Stomach (tissue), 9 donors: ENCODE measurements around the gene IQSEC3. TPM values are rescaled to one million over a fixed set of nuclear protein-coding genes. Genes with fewer than 3 reads are reported as not detected.

Experiments
- DNase-seq, 2 donors: peaks; one replicate each; pipeline versions ENCODE4 v3.0.0 to v3.0.0-alpha.2; 2013 to 2019
- H3K27ac ChIP-seq, 5 donors: fragments of 200-600 bp in 4 of 5; sonication (generic) in 4 of 5; one replicate each; pipeline ENCODE4 v1.5.1; 2013 to 2019; ENCODE audit warnings: mild to moderate bottlenecking in 1 of 5, moderate library complexity in 1 of 5
- H3K27me3 ChIP-seq, 3 donors: fragments of 200-600 bp; sonication (generic); one replicate each; pipeline ENCODE4 v1.5.1; 2017 to 2019; ENCODE audit warnings: mixed run types in 1 of 3
- H3K36me3 ChIP-seq, 4 donors: fragments of 200-600 bp; sonication (generic); 1 replicate in 3 of 4; 2 replicates in 1 of 4; pipeline ENCODE4 v1.5.1; 2016 to 2019
- H3K4me1 ChIP-seq, 4 donors: fragments of 200-600 bp; sonication (generic); one replicate each; pipeline ENCODE4 v1.5.1; 2016 to 2019
- H3K4me3 ChIP-seq, 4 donors: fragments of 200-600 bp; sonication (generic) in 3 of 4; one replicate each; pipeline ENCODE4 v1.5.1; 2016 to 2019; ENCODE audit warnings: mild to moderate bottlenecking in 1 of 4
- H3K9me3 ChIP-seq, 4 donors: fragments of 200-600 bp; sonication (generic); one replicate each; pipeline ENCODE4 v1.5.1; 2016 to 2019
- CTCF ChIP-seq, 7 experiments: fragments of 450-650 bp in 4 of 7; fragments of 200-600 bp in 3 of 7; sonication (generic) in 3 of 7; IDR thresholded peaks; one replicate each; pipeline ENCODE4 v1.5.1; 2016 to 2019; ENCODE audit warnings: antibody characterized with exemption in 7 of 7, control low read depth in 2 of 7, mild to moderate bottlenecking in 1 of 7
- EP300 ChIP-seq: sonication (generic); formaldehyde crosslinking; IDR thresholded peaks from one replicate; pipeline ENCODE4 v1.6.1; 2017; ENCODE audit warnings: antibody characterized with exemption
- POLR2A ChIP-seq, 4 donors: fragments of 450-650 bp; IDR thresholded peaks; one replicate each; pipeline ENCODE4 v1.6.1; 2016; ENCODE audit warnings: antibody characterized with exemption in 4 of 4, control low read depth in 2 of 4, mild to moderate bottlenecking in 1 of 4, moderate library complexity in 1 of 4
- POLR2AphosphoS5 ChIP-seq, 3 donors: sonication (generic); formaldehyde crosslinking; IDR thresholded peaks; one replicate each; pipeline ENCODE4 v1.6.1; 2016; ENCODE audit warnings: antibody characterized with exemption in 3 of 3
- WGBS, 5 donors: extraction: QIAGEN DNeasy Blood & Tissue Kit in 3 of 5; methylation state at CpG; one replicate each; pipeline versions ENCODE4 v1.1.5 to v1.1.7; 2013 to 2018; 5-methylcytosine and 5-hydroxymethylcytosine counted together
- intact Hi-C: fragments of 100-400 bp; cut with DNase I; formaldehyde crosslinking; loops from one replicate; pipeline ENCODE4 v1.15.1; 2023; ENCODE audit warnings: low total_unique reads
- polyA plus RNA-seq, 3 donors: library from polyadenylated mRNA; stranded (reverse); fragments of 200-250 nt; gene quantifications; one replicate each; pipeline ENCODE4 v1.2.3, GENCODE V29; 2013
- total RNA-seq, 5 donors: library from RNA; depleted of rRNA; stranded (reverse); fragments of >200 nt; gene quantifications; one replicate each; pipeline versions ENCODE4 v1.1.0 to v1.2.3, GENCODE V29; 2014 to 2016
- donor health status: healthy with polysubstance abuse.
- donor health status: Bipolar disorder and iron deficiency.
- donor health status: healthy.

Gene IQSEC3
- total and polyA plus RNA-seq, 8 donors: 0.08 to 1.7 (median 0.87) TPM; not detected in 2

GRCh38 chr12:205026-205425 is 138.5 kb downstream of the IQSEC3 start:
- intact Hi-C loops: no loop called here
- H3K4me1 ChIP-seq: peaks cover 10 to 13% (median 12%) of the 10 kb centered on the region in 4 donors
- H3K27ac ChIP-seq: no peak overlapping the region
- no peaks in the 10 kb centered on the region for H3K9me3 ChIP-seq
- no peak overlapping the region for H3K4me3 ChIP-seq
- no peak for TF ChIP-seq EP300
- TF ChIP-seq POLR2A (IDR thresholded peaks at IDR 0.05): no peak
- no peak for TF ChIP-seq CTCF (IDR thresholded peaks at IDR 0.05)
- no peak for TF ChIP-seq POLR2AphosphoS5 (IDR thresholded peaks at IDR 0.05)
- no peak for DNase-seq
- WGBS, 5 donors: 67 to 83% (median 78%) methylated on average over 4 of the region's 4 CpGs
- H3K27me3 ChIP-seq: peaks cover 4 to 94% (median 30%) of the 10 kb centered on the region in 3 donors
- no peaks in the 10 kb centered on the region for H3K36me3 ChIP-seq

DNA sequence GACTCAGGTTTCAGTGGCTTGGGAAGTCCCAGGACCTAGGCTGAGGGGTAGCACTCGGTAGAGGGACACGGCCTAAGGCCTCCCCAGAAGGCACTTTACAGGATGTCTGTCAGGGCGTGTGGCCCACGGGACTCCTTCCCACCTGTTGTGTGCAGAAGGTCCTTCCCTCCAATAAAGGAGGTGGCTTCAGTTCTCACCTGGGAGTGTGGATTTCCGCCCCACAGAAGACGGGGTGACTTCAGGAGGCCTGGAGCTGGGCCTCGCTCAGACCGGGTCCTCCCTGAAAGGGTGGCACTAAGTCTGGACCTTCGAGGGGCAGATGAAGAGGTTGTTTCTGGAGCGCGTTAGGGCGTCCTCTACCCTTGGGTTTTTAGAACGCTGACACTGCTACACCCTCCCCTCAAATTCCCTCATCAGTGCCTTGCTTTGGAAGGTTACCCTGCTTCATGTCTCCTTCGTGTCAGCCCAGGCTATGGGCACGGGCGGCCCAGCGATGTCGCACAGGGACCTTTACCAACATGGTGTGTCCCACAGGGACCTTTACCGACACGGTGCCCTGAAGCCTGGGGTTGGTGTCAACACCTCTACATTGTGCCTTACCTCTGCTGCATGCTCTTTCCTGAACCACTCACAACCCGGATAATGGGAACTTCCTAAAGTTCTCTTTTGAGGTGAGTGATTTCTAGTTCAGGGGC is 140.3 kb downstream of the IQSEC3 start:
- Histone ChIP-seq H3K4me1 (peaks cover 10 to 13% (median 12%) of the 10 kb centered on the region in 4 donors), H3K36me3 (no peaks in the 10 kb centered on the region), H3K4me3 (no peak overlapping the region), H3K27me3 (peaks cover 4 to 93% (median 30%) of the 10 kb centered on the region in 3 donors), H3K27ac (no peak overlapping the region), H3K9me3 (no peaks in the 10 kb centered on the region)
- DNase-seq: no peak
- 90 to 94% (median 92%) methylated on average over 19 to 21 of the region's 21 CpGs for WGBS, 5 donors
- intact Hi-C loops: no loop called here
- no peak for TF ChIP-seq EP300
- no peak for TF ChIP-seq POLR2A (IDR thresholded peaks at IDR 0.05)
- TF ChIP-seq POLR2AphosphoS5 (IDR thresholded peaks at IDR 0.05): no peak
- no peak for TF ChIP-seq CTCF (IDR thresholded peaks at IDR 0.05)

DNA sequence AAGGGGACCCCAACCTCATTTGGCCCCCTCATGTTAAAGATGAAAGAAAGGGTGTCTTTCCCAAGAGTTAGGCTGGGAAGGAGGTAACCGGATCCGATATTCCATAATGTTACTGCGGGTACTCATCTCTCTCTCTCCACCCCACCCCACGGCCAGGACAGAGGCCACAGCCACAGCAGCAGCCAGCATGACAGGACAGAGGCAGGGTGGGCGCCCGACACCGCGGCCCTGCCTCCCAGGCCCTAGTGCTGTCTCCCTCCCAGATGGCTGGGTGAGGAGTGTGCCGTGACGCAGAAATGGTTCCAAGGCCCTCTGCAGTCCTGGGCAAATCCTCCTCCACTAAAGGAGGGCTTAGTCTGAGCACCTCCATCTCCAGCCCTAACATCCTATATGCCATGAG is 141.2 kb downstream of the IQSEC3 start:
- Histone ChIP-seq H3K4me3 (no peak overlapping the region), H3K4me1 (peaks cover 10 to 21% (median 17%) of the 10 kb centered on the region in 4 donors), H3K27ac (no peak overlapping the region), H3K36me3 (no peaks in the 10 kb centered on the region), H3K9me3 (no peaks in the 10 kb centered on the region), H3K27me3 (peaks cover 4 to 93% (median 24%) of the 10 kb centered on the region in 3 donors)
- WGBS, 5 donors: 90 to 96% (median 91%) methylated on average over 8 to 10 of the region's 10 CpGs
- intact Hi-C loops: no loop called here
- no peak for TF ChIP-seq POLR2AphosphoS5 (IDR thresholded peaks at IDR 0.05)
- no peak for DNase-seq

DNA sequence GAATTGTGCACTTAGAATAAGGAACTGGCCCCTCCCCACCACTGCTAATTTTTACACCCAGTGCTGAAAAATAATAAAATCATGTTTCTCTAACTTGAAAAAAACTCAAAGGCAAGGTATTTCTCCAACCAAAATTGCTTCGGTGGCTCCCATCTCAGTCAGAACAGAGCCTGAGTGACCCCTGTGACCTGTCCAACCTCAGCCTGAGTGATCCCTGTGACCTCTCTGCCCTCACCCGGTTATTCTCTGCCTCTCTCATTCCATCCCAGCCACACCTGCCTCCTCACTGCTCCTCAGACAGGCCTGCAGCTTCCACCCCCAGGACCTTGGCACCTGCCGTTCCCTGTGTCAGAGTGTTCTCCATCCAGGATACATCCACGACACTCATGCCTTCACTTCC is 142.2 kb downstream of the IQSEC3 start:
- TF ChIP-seq POLR2A (IDR thresholded peaks at IDR 0.05) (no peak), CTCF (IDR thresholded peaks at IDR 0.05) (no peak), POLR2AphosphoS5 (IDR thresholded peaks at IDR 0.05) (no peak), EP300 (no peak)
- H3K36me3 ChIP-seq: no peaks in the 10 kb centered on the region
- H3K27ac ChIP-seq: no peak overlapping the region
- DNase-seq: no peak
- H3K9me3 ChIP-seq: no peaks in the 10 kb centered on the region
- peaks cover 4 to 93% (median 24%) of the 10 kb centered on the region in 3 donors for H3K27me3 ChIP-seq
- H3K4me1 ChIP-seq: peaks cover 4 to 25% (median 21%) of the 10 kb centered on the region in 4 donors
- intact Hi-C loops: no loop called here
- no peak overlapping the region for H3K4me3 ChIP-seq
- 64 to 74% (median 71%) methylated on average over 4 of the region's 4 CpGs for WGBS, 5 donors

DNA sequence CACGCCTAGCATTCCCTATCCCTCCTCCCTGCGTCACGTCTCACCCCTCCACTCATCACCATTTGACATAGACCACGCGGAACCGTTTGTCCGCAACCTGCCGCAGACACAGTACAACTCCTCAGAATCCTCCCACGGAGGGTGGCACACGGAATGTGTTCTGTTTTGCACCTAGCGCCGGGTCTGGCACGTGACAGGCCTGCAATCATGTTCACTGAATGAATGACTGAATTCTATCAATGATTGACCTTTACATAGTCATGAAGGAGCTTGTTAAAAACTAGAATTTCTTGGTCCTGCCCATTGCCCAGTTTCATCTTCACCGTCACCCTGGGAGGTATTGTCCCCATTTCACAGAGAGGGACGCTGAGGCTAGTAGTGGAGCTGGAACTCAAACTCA is 142.7 kb downstream of the IQSEC3 start:
- Histone ChIP-seq H3K27ac (no peak overlapping the region), H3K36me3 (no peaks in the 10 kb centered on the region), H3K4me3 (no peak overlapping the region), H3K4me1 (peaks cover 0 to 24% (median 18%) of the 10 kb centered on the region in 4 donors), H3K9me3 (no peaks in the 10 kb centered on the region), H3K27me3 (peaks cover 4 to 93% (median 24%) of the 10 kb centered on the region in 3 donors)
- intact Hi-C loops: no loop called here
- WGBS, 5 donors: 83 to 94% (median 88%) methylated on average over 15 of the region's 15 CpGs
- TF ChIP-seq EP300: no peak
- no peak for TF ChIP-seq POLR2AphosphoS5 (IDR thresholded peaks at IDR 0.05)
- no peak for TF ChIP-seq POLR2A (IDR thresholded peaks at IDR 0.05)
- TF ChIP-seq CTCF (IDR thresholded peaks at IDR 0.05): no peak
- no peak for DNase-seq
